ENCODE results near the gene ATP5F1E. TPM values are rescaled to one million over a fixed set of nuclear protein-coding genes. Genes with fewer than 3 reads are reported as not detected.

Gene ATP5F1E
- total RNA-seq, 4 donors from 2014 or later: 15.1 to 35.2 (median 27.7) TPM

DNA sequence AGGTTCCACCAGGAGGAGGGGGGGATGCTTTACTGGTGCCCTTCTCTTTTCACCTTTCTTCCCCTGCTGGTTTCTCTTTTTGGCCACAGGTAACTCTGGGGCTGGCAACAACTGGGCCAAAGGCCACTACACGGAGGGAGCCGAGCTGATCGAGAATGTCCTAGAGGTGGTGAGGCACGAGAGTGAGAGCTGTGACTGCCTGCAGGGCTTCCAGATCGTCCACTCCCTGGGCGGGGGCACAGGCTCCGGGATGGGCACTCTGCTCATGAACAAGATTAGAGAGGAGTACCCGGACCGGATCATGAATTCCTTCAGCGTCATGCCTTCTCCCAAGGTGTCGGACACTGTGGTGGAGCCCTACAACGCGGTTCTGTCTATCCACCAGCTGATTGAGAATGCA is 8.5 kb downstream of the ATP5F1E start:
- H3K27me3 ChIP-seq: no peaks in the 10 kb centered on the region
- H3K9me3 ChIP-seq: no peaks in the 10 kb centered on the region
- no peak overlapping the region for H3K27ac ChIP-seq
- H3K36me3 ChIP-seq: peaks cover 6 to 62% (median 14%) of the 10 kb centered on the region in 3 donors
- no peak for DNase-seq (ENCODE audit: low spot score in 2 of 2)
- no peak for TF ChIP-seq EP300 (IDR thresholded peaks at IDR 0.05)
- no peak for TF ChIP-seq POLR2A (IDR thresholded peaks at IDR 0.05)
- no peak for TF ChIP-seq CTCF (IDR thresholded peaks at IDR 0.05)
- H3K4me3 ChIP-seq: no peak overlapping the region
- 91 to 93% methylated on average over 10 to 13 of the region's 13 CpGs for WGBS, 2 donors
- peaks cover 0 to 32% (median 14%) of the 10 kb centered on the region in 4 donors for H3K4me1 ChIP-seq

DNA sequence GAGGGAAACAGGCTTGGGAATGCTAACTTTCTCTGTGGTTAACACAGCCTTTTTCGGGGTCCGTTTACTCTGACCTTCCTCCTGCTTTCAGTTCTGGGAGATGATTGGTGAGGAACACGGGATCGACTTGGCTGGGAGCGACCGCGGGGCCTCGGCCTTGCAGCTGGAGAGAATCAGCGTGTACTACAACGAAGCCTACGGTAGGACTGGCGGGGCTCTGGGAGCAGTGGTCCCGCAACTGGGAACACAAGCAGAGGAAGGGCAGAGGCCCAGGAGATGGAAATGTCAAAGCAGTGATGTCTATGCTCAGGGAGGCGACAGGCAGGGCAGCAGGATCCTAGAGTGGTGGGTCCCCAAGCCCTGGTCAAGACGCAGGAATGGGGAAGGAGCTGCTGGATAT is 9.4 kb downstream of the ATP5F1E start:
- Histone ChIP-seq H3K27ac (no peak overlapping the region), H3K27me3 (no peaks in the 10 kb centered on the region), H3K9me3 (no peaks in the 10 kb centered on the region), H3K36me3 (peaks cover 6 to 62% (median 14%) of the 10 kb centered on the region in 3 donors), H3K4me3 (no peak overlapping the region), H3K4me1 (peaks cover 0 to 24% (median 9%) of the 10 kb centered on the region in 4 donors)
- TF ChIP-seq EP300 (IDR thresholded peaks at IDR 0.05) (no peak), POLR2A (IDR thresholded peaks at IDR 0.05) (no peak), CTCF (IDR thresholded peaks at IDR 0.05) (no peak)
- DNase-seq (ENCODE audit: low spot score in 2 of 2): no peak
- 85 to 90% methylated on average over 15 of the region's 15 CpGs for WGBS, 2 donors

- Histone ChIP-seq H3K36me3 (peaks cover 6 to 50% (median 8%) of the 10 kb centered on the region in 3 donors), H3K27me3 (no peaks in the 10 kb centered on the region), H3K9me3 (no peaks in the 10 kb centered on the region), H3K27ac (no peak overlapping the region), H3K4me3 (no peak overlapping the region), H3K4me1 (peaks cover 0 to 7% (median 0%) of the 10 kb centered on the region in 4 donors)
- no peak for DNase-seq (ENCODE audit: low spot score in 2 of 2)
- TF ChIP-seq POLR2A (IDR thresholded peaks at IDR 0.05) (no peak), CTCF (IDR thresholded peaks at IDR 0.05) (no peak), EP300 (IDR thresholded peaks at IDR 0.05) (no peak)
- 52 to 57% methylated on average over 5 of the region's 5 CpGs for WGBS, 2 donors
These were observed 11.1 kb downstream of the ATP5F1E start for GRCh38 chr20:59020938-59021551.

DNA sequence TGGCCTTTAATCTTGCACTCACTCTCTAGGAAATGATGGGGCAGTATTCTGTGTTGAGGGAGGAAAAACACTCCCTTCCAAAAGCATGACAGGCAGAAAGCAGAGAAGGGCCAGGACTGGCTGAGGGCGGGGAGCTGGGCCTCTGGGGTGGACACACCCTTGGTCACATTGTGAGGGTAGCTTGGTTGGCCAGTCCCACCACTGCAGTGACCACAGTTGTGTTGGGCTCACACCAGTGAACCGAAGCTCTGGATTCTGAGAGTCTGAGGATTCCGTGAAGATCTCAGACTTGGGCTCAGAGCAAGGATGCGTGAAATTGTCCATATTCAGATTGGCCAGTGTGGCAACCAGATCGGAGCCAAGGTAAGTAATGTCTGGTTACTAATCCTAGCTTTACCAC is 12.9 kb downstream of the ATP5F1E start, which contains the start of gene TUBB1:
TSS of gene TUBB1 (plus strand) at position 213 of the 400 bp plus-strand sequence. CDS start at position 307, 94 bp downstream.
- 89 to 98% methylated on average over 5 of the region's 5 CpGs for WGBS, 2 donors
- no peak for DNase-seq (ENCODE audit: low spot score in 2 of 2)
- H3K4me3 ChIP-seq: no peak within 1 kb of the TSS

More for the DNA sequence above, 12.9 kb downstream of the ATP5F1E start, which contains the start of gene TUBB1:
- peaks cover 2 to 31% (median 4%) of the 10 kb centered on the region in 3 donors for H3K36me3 ChIP-seq
- H3K4me1 ChIP-seq: no peaks in the 10 kb centered on the region
- H3K27ac ChIP-seq: no peak within 1 kb of the TSS
- H3K27me3 ChIP-seq: no peaks in the 10 kb centered on the region
- no peaks in the 10 kb centered on the region for H3K9me3 ChIP-seq
- TF ChIP-seq POLR2A (IDR thresholded peaks at IDR 0.05) (no peak), CTCF (IDR thresholded peaks at IDR 0.05) (no peak), EP300 (IDR thresholded peaks at IDR 0.05) (no peak)
